Transverse colon (tissue), 4 donors: Measurements from ENCODE around the gene CAMK2D. TPM values are rescaled to one million over a fixed set of nuclear protein-coding genes. Genes with fewer than 3 reads are reported as not detected.

Source experiments
- DNase-seq: peaks from one replicate; pipeline ENCODE4 v3.0.0-alpha.2; 2019
- H3K27ac ChIP-seq, 4 donors: fragments of 200-600 bp; sonication (generic); 2 replicates each; pipeline ENCODE4 v1.5.1; 2016 to 2018; ENCODE audit warnings: inconsistent platforms in 4 of 4
- H3K27me3 ChIP-seq: fragments of 200-600 bp; sonication (generic); 2 replicates; pipeline ENCODE4 v1.5.1; 2017; ENCODE audit warnings: inconsistent platforms
- H3K36me3 ChIP-seq, 4 donors: fragments of 200-600 bp; sonication (generic); 2 replicates each; pipeline ENCODE4 v1.5.1; 2017 to 2019; ENCODE audit warnings: inconsistent platforms in 4 of 4
- H3K4me1 ChIP-seq, 4 donors: fragments of 200-600 bp; sonication (generic); 2 replicates each; pipeline ENCODE4 v1.5.1; 2017 to 2020; ENCODE audit warnings: inconsistent platforms in 4 of 4
- H3K4me3 ChIP-seq, 4 donors: fragments of 200-600 bp; sonication (generic); 1 replicate in 1 of 4; 2 replicates in 3 of 4; pipeline versions ENCODE4 v1.5.1 to v1.6.1; 2017 to 2019; ENCODE audit warnings: inconsistent platforms in 4 of 4
- H3K9me3 ChIP-seq, 2 donors: fragments of 200-600 bp; sonication (generic); 2 replicates each; pipeline ENCODE4 v1.5.1; 2017 to 2019; ENCODE audit warnings: inconsistent platforms in 2 of 2
- EP300 ChIP-seq: sonication (generic); formaldehyde crosslinking; IDR thresholded peaks from one replicate; pipeline ENCODE4 v1.6.1; 2017; ENCODE audit warnings: antibody characterized with exemption, low read depth
- POLR2A ChIP-seq: fragments of 450-650 bp; IDR thresholded peaks from one replicate; pipeline ENCODE4 v1.6.1; 2016; ENCODE audit warnings: antibody characterized with exemption, mild to moderate bottlenecking, moderate library complexity
- POLR2AphosphoS5 ChIP-seq, 3 donors: sonication (generic); formaldehyde crosslinking; IDR thresholded peaks; one replicate each; pipeline ENCODE4 v1.6.1; 2016; ENCODE audit warnings: antibody characterized with exemption in 3 of 3
- WGBS, 2 donors: methylation state at CpG; one replicate each; pipeline ENCODE4 v1.1.5; 2018; ENCODE audit warnings: low coverage in 1 of 2; 5-methylcytosine and 5-hydroxymethylcytosine counted together
- in situ Hi-C, 4 donors: fragments of 200-750 bp; cut with MboI; loops; one replicate each; pipeline versions ENCODE4 v1.15.0 to v1.15.1; 2017; ENCODE audit warnings: low sequenced_read_pairs in 3 of 4, low pct_ligation_motif_present in 1 of 4, low pct_unique_long_range_greater_than_20kb in 1 of 4
- intact Hi-C: fragments of 100-400 bp; cut with DNase I; formaldehyde crosslinking; loops from one replicate; pipeline ENCODE4 v1.15.1; 2023; ENCODE audit warnings: low total_unique reads
- total RNA-seq, 4 donors: library from RNA; depleted of rRNA; stranded (reverse); fragments of >200 nt; gene quantifications; one replicate each; pipeline ENCODE4 v1.1.0, GENCODE V29; 2016
- TF ChIP-seq, protein P1 (sequence below), 5 experiments: fragments of 200-600 bp in 3 of 5; fragments of 450-650 bp in 2 of 5; sonication (generic) in 3 of 5; IDR thresholded peaks; 1 replicate in 2 of 5; 2 replicates in 3 of 5; pipeline ENCODE4 v1.5.1; 2016 to 2017; ENCODE audit warnings: antibody characterized with exemption in 5 of 5, inconsistent platforms in 3 of 5, mild to moderate bottlenecking in 2 of 5, moderate library complexity in 1 of 5

The CAMK2D gene
- total RNA-seq, 4 donors from 2014 or later, result 54.5 to 107 (median 84.7) TPM

GRCh38 chr4:113784497-113785250 is 23.1 kb upstream of the CAMK2D start:
- Histone ChIP-seq H3K4me3 (no peak overlapping the region), H3K27me3 (no peaks in the 10 kb centered on the region), H3K36me3 (no peaks in the 10 kb centered on the region), H3K27ac (no peak overlapping the region), H3K4me1 (peaks cover 0 to 4% (median 0%) of the 10 kb centered on the region in 4 donors), H3K9me3 (no peaks in the 10 kb centered on the region)
- DNase-seq, result no peak
- intact Hi-C loops, result loop anchor here (5.0 kb wide), 1 partner anchor 1313 kb away; no protein-coding TSS in a partner anchor
- TF ChIP-seq, protein P1, sequence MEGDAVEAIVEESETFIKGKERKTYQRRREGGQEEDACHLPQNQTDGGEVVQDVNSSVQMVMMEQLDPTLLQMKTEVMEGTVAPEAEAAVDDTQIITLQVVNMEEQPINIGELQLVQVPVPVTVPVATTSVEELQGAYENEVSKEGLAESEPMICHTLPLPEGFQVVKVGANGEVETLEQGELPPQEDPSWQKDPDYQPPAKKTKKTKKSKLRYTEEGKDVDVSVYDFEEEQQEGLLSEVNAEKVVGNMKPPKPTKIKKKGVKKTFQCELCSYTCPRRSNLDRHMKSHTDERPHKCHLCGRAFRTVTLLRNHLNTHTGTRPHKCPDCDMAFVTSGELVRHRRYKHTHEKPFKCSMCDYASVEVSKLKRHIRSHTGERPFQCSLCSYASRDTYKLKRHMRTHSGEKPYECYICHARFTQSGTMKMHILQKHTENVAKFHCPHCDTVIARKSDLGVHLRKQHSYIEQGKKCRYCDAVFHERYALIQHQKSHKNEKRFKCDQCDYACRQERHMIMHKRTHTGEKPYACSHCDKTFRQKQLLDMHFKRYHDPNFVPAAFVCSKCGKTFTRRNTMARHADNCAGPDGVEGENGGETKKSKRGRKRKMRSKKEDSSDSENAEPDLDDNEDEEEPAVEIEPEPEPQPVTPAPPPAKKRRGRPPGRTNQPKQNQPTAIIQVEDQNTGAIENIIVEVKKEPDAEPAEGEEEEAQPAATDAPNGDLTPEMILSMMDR (IDR thresholded peaks at IDR 0.05), result no peak
- TF ChIP-seq EP300 (no peak), POLR2A (no peak), POLR2AphosphoS5 (IDR thresholded peaks at IDR 0.05) (no peak)
- in situ Hi-C loops, result loop anchor here in 3 of 4 donors (25.0 kb wide), 3 partner anchors 278 to 603 kb away; no protein-coding TSS in a partner anchor
- 69 to 79% methylated on average over 2 of the region's 2 CpGs for WGBS, 2 donors

- Histone ChIP-seq H3K27me3 (no peaks in the 10 kb centered on the region), H3K36me3 (no peaks in the 10 kb centered on the region), H3K4me1 (peaks cover 0 to 4% (median 0%) of the 10 kb centered on the region in 4 donors), H3K9me3 (no peaks in the 10 kb centered on the region), H3K4me3 (no peak overlapping the region), H3K27ac (no peak overlapping the region)
- 92 to 94% methylated on average over 6 of the region's 6 CpGs for WGBS, 2 donors
- in situ Hi-C loops, result loop anchor here in 3 of 4 donors (25.0 kb wide), 3 partner anchors 279 to 604 kb away; no protein-coding TSS in a partner anchor
- no peak for DNase-seq
- TF ChIP-seq POLR2AphosphoS5 (IDR thresholded peaks at IDR 0.05) (no peak), EP300 (no peak), POLR2A (no peak)
- TF ChIP-seq, protein P1 (IDR thresholded peaks at IDR 0.05), result no peak
- intact Hi-C loops, result loop anchor here (5.0 kb wide), 1 partner anchor 1314 kb away; no protein-coding TSS in a partner anchor
Observed at GRCh38 chr4:113783701-113784100, 22.2 kb upstream of the CAMK2D start.

- in situ Hi-C loops (loop anchor here in 3 of 4 donors (25.0 kb wide), 3 partner anchors 279 to 604 kb away; no protein-coding TSS in a partner anchor), intact Hi-C loops (loop anchor here (5.0 kb wide), 1 partner anchor 1314 kb away; no protein-coding TSS in a partner anchor)
- Histone ChIP-seq H3K27me3 (no peaks in the 10 kb centered on the region), H3K36me3 (no peaks in the 10 kb centered on the region), H3K27ac (no peak overlapping the region), H3K4me3 (no peak overlapping the region), H3K9me3 (no peaks in the 10 kb centered on the region), H3K4me1 (peaks cover 0 to 4% (median 0%) of the 10 kb centered on the region in 4 donors)
- TF ChIP-seq POLR2A (no peak), POLR2AphosphoS5 (IDR thresholded peaks at IDR 0.05) (no peak), EP300 (no peak)
- TF ChIP-seq, protein P1 (IDR thresholded peaks at IDR 0.05), result no peak
- 91 to 94% methylated on average over 2 of the region's 2 CpGs for WGBS, 2 donors
- DNase-seq, result no peak
Observed at GRCh38 chr4:113783289-113783688, 21.8 kb upstream of the CAMK2D start.

- Histone ChIP-seq H3K4me3 (no peak overlapping the region), H3K4me1 (peaks cover 0 to 4% (median 0%) of the 10 kb centered on the region in 4 donors), H3K36me3 (no peaks in the 10 kb centered on the region), H3K27me3 (no peaks in the 10 kb centered on the region), H3K9me3 (no peaks in the 10 kb centered on the region), H3K27ac (no peak overlapping the region)
- no peak for TF ChIP-seq POLR2AphosphoS5 (IDR thresholded peaks at IDR 0.05)
- TF ChIP-seq, protein P1 (IDR thresholded peaks at IDR 0.05), result peak; percentile 64 to 72 (median 68)
- DNase-seq, result no peak
- in situ Hi-C loops, result loop anchor here in 3 of 4 donors (25.0 kb wide), 3 partner anchors 281 to 606 kb away; no protein-coding TSS in a partner anchor
- 5 to 13% methylated on average over 2 of the region's 2 CpGs for WGBS, 2 donors
- intact Hi-C loops, result loop anchor here (5.0 kb wide), 1 partner anchor 1316 kb away; no protein-coding TSS in a partner anchor
Observed at GRCh38 chr4:113781439-113782040, 20.0 kb upstream of the CAMK2D start.
